GM12801 (cell line): ENCODE results near the gene CRAMP1.

Experiments
- TF ChIP-seq, protein P1 (sequence below): IDR thresholded peaks from one replicate; pipeline ENCODE4 v1.5.1; 2011; ENCODE audit warnings: control low read depth; ENCODE audit not compliant: insufficient read length; ENCODE audit errors: extremely low read depth

The CRAMP1 gene

DNA sequence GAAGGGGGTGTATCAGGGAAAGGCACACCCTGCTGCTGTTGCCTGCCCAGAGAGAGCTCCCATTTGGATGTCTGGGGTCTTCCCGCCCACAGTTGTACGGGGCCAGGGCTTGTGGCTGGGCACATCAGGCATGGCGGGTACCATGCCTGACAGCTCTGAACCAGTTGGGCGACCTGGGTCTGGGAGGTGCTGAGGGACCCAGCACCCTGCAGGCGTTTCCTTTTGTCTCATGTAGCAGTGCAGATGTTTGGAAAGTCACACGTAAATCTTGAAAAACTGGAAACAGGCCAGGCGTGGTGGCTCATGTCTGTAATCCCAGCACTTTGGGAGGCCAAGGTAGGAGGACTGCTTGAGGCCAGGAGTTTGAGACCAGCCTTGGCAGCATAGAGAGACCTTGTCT lies 57.5 kb downstream of the CRAMP1 start:
- TF ChIP-seq, protein P1, sequence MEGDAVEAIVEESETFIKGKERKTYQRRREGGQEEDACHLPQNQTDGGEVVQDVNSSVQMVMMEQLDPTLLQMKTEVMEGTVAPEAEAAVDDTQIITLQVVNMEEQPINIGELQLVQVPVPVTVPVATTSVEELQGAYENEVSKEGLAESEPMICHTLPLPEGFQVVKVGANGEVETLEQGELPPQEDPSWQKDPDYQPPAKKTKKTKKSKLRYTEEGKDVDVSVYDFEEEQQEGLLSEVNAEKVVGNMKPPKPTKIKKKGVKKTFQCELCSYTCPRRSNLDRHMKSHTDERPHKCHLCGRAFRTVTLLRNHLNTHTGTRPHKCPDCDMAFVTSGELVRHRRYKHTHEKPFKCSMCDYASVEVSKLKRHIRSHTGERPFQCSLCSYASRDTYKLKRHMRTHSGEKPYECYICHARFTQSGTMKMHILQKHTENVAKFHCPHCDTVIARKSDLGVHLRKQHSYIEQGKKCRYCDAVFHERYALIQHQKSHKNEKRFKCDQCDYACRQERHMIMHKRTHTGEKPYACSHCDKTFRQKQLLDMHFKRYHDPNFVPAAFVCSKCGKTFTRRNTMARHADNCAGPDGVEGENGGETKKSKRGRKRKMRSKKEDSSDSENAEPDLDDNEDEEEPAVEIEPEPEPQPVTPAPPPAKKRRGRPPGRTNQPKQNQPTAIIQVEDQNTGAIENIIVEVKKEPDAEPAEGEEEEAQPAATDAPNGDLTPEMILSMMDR, result no peak

DNA sequence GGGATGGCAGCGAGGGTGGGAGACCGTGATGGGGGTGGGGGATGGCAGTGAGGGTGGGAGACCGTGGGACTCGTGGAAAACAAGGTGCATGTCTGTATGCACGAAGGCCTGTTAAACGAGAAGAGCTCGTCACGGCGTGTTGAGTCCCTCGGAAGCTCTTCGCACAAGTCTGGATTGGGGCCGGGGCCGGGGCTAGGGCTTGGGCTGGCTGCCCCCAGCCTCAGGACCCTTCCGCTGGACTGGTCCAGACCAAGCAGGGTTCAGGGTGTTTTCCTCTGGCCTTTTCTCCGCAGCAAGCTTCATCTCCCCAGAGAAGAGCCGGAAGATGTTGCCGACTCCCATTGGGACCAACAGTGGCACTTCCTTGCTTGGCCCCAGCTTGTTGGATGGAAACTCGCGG lies 58.2 kb downstream of the CRAMP1 start:
- TF ChIP-seq, protein P1, result no peak

DNA sequence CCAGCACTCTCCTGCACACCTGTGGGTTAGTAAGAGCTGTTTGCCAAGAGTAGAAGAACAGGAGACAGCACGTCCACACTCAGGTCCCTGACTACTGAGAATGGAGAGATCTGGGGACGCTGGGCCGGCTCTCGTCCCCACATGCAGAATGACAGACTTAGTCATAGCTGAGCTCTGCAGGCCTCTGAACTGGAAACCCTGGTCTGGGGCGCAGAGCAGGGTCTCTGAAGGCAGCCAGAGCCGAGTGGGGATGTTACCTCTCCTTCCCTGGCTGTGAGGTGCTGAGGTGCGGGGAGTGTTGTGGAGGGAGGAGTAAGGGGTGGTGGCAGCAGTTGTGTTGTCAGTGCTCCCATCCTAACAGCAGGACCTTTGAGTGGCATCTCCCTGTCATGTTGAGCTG lies 58.7 kb downstream of the CRAMP1 start:
- TF ChIP-seq, protein P1, result no peak

DNA sequence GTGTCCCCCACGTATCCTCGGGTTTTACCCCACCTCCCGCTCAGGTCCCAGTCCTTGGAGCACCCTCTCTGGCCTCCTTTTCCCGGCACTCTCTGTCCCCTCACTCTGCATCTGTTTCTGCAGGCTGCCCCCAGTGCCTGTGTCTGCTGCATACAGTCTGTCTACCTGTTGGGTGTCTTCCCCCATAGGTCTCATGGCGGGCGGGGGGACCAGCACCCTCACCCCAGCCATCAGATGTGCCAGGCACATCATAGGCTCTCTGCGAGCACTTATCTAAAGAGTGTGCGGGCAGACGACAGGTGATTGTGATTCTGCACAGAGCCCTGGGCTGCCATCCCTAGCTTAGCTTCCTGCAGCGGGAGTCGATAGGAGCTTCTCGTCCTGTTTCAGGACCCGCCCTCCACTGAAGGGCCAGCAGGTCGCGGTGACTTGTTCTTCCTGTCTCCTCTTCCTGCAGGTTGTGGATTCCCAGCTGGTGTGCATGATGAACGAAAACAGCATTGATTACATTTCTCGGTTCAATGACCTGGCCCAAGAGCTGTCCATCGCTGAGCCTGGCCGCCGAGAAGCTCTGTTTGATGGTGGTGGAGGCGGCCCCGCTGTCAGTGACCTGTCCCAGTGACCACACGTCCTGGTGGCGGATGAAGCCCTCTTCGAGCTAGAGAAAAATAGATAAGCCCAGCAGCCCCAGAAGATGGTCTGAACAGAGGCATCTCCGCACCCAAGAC lies 61.4 kb downstream of the CRAMP1 start:
- TF ChIP-seq, protein P1, result no peak

DNA sequence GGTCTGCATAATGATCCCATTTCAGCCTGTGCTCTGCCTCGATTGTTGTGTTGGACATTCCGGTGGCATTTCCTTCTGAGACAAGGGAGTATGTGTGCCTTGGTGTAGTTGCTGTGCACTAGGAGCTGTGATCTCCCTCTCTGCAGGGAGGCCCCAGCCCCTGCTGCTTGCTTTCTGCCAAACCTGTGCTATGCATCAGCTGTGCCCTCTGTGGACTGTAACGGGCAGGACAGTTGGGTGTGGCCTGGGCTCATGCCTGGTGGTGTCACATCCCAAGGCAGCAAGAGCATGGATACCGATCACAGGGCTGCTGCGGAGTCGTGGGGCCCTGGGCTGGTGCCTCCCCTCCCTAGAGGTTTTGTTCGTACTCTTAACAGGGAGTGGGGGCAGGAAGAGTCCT lies 62.1 kb downstream of the CRAMP1 start:
- TF ChIP-seq, protein P1, result no peak

DNA sequence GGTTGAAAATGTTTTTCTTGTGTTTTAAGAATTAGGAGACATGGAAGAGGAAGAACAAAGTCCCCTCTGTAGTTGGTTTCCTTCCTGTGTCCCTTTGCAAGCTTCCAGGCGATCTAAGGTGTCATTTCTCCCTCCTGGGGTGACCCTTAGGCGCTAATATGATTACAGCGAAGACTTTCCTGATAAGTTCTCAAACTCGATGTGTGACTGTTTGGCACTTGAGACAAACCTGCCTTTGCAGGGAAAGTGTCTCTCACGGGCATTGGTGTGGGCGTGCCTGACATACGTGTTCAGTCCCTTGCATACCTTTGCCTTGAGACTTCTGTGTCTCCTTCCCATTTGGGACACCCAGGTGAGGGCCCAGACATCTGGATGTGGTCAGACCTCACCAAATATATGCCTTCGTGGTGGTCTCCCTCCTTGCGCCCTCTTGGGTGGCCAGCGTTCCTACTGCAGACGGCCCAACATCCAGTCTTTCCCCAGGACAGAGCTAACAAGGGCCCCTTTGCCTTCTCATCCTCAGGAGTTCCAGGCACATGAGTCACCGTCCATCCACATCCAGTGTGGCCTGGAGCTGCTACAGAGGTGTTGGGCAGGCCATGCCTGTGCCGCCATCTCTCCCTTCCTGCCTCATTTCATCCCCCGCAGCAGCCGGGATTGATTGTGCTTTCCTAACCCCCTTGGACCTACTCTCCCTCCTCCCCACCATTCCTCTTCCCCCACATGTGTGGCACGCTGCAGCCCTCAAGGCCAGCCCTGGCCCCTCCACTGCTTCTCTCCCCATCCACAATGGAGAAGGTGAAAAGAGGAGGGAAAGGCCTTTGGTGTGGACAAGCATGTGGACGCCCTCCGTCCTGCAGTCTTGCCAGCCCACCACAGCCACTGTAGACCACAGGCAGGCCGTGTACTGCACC lies 62.8 kb downstream of the CRAMP1 start:
- TF ChIP-seq, protein P1, result no peak

DNA sequence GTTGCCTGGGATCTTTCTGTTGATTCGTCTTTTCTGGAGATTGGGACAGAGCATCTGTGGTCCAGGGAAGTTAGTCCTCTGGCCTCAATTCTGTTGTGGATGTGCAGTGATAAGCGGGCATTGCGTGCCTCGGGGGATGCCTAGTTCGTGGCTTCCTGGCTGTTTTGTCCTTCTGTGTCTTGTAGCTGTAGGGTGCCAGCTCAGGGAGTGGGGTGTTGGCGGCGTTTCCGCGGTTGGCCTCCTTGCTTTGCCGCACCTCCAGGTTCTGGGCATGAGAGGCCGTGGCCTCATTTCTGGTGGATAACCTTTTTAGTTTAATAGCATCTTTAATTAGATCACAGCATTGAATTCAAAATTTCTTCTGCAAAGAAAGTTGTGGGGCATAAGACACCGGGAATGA lies 64.5 kb downstream of the CRAMP1 start:
- TF ChIP-seq, protein P1, result no peak
